Kidney glomerular epithelial cell (primary cell): Measurements from ENCODE around the gene CIC.
"Not testable (repeated sequence)": the region's sequence is repeated elsewhere in the genome, so short reads cannot be mapped to it uniquely, and the experiment has no call there.

ENCODE experiments used
- DNase-seq: peaks from one replicate; lab custom pipeline; 2025; lab: John Stamatoyannopoulos, UW

CIC gene

DNA sequence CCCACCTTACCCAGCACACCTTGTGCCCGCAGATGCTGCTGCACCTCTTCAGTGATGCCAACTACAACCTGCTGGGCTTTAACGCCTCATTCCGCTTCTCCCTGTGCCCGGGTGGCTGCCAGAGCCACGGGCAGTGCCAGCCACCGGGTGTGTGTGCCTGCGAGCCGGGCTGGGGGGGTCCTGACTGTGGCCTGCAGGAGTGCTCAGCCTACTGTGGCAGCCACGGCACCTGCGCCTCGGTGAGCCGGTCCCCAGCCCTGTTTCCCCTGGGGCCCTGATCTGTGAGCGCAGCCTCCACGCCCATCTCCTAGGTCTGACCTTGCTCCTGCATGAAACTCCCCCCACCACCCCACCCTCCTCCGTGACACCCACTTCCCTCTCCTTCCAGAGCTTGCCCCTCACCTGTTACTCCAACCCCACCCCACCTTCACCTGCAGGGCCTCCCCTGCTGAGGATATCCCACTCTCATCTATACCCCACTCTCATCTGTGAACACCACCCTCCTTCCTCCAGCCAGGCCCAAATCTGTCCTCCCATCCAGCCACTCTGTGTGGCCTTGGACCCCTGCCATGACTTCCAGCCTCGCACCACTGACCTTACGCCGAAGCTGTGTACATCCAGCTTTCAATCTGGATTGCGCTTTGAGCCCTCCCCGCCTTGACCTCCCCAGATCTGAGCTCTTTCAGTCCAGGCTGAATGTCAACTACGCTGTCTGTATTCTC, 65.1 kb downstream of the CIC start:
- no peak for DNase-seq

DNA sequence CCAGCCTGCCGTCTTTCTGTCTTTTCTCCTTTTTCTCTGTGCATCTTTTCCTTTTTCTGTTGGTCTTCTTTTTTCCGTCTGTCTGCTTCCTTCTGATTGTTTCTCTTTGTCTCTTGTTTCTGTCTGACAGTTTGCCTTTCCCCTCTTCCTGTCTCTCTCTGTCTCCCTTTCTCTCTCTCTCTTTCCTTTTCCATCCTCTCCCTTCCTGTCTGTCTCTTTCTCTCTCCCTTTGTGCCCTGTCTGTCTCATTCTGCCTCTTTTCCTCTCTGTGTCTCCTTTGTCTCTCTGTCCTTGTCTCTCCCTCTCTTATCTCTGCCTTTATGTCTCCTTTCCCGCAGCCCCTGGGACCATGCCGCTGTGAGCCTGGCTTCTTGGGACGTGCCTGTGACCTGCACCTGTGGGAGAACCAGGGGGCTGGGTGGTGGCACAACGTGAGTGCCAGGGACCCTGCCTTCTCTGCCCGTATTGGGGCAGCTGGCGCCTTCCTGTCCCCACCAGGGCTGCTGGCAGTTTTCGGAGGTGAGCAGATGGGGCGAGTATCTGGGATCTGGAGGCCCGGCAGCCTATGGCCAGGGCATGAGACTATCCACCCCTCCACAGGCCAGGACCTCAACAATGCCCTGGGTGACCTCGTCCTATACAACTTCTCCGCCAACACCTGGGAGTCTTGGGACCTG, 65.8 kb downstream of the CIC start:
- DNase-seq, result no peak

- no peak for DNase-seq
Observed at GRCh38 chr19:42335374-42335936, 66.4 kb downstream of the CIC start.

DNA sequence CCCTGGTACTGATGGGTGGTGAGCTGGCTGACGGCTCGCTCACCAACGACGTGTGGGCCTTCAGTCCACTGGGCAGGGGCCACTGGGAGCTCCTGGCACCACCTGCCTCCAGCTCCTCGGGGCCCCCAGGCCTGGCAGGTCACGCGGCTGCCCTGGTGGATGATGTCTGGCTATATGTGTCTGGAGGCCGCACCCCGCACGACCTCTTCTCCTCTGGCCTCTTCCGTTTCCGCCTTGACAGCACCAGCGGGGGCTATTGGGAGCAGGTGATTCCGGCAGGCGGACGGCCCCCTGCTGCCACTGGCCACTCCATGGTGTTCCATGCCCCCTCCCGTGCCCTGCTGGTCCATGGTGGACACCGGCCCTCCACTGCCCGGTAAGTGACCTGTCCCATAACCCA, 66.9 kb downstream of the CIC start:
- no peak for DNase-seq

GRCh38 chr19:42339126-42339860, 70.2 kb downstream of the CIC start:
- not testable (repeated sequence) for DNase-seq

- not testable (repeated sequence) for DNase-seq
Observed at GRCh38 chr19:42339922-42340321, 70.9 kb downstream of the CIC start.

GRCh38 chr19:42343344-42344110, 74.5 kb downstream of the CIC start:
- no peak for DNase-seq

- no peak for DNase-seq
Observed at GRCh38 chr19:42344336-42344893, 75.4 kb downstream of the CIC start.
